Coronary artery (tissue), 2 donors: ENCODE results near the gene FERMT3.
"Not testable (repeated sequence)": the region's sequence is repeated elsewhere in the genome, so short reads cannot be mapped to it uniquely, and the experiment has no call there.

Experiments used
- DNase-seq: peaks from one replicate; pipeline ENCODE4 v3.0.0-alpha.2; 2017; ENCODE audit warnings: low spot score
- H3K27ac ChIP-seq, 2 donors: fragments of 200-600 bp; sonication (generic); one replicate each; pipeline ENCODE4 v1.5.1; 2016 to 2019
- H3K4me3 ChIP-seq: fragments of 200-600 bp; sonication (generic); 2 replicates; pipeline ENCODE4 v1.5.1; 2016; ENCODE audit warnings: mild to moderate bottlenecking, moderate library complexity
- TF ChIP-seq, protein P1 (sequence below): fragments of 200-600 bp; sonication (generic); IDR thresholded peaks from one replicate; pipeline ENCODE4 v1.5.1; 2019; ENCODE audit warnings: antibody characterized with exemption

The FERMT3 gene

DNA sequence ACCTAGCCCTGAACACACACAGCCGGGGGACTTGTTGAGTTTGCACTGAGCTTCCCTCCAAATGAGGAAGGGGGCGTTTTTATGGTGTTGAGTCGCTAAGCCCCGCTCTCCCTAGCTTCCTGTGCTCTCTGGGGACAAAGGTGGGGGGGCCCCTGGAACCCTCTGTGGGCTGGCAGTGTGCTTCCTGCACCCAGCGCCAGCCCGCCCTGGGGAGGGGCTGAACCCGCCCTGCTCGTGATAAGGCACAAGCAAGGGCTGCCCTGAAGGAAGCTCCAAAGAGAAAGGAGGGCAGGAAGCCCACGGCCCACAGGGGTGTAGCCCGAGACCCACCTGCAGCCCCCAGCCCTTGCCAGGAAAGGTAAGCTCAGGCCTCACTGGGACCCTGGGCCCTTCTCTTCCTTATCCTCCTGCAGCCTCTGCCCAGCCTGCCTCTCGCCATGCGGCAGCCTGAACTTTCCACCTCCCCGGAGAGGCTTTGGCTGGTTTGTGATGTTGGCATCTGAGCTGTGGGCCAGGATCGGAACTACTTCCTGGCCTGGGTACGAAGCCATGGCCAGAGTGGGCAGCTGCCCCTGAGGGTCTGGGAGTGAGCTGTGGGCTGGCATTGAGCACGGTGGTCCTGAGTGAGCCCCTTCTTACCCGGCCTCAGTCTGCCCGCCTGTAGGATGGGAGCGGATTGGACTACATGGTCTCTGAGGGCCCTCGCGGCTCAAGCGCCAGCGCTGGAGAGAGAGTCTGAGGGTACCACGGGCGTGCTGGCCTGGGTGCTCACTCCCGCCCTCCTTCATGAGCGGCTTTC lies at the start of gene FERMT3:
Gene FERMT3, plus strand, starts transcription at position 265 of the 799 bp plus-strand sequence. CDS start 644 bp downstream, outside the sequence.
- peak within 1 kb of the TSS; percentile 66 for H3K4me3 ChIP-seq
- peak within 1 kb of the TSS; percentile 49 to 88 for H3K27ac ChIP-seq
- TF ChIP-seq, protein P1, sequence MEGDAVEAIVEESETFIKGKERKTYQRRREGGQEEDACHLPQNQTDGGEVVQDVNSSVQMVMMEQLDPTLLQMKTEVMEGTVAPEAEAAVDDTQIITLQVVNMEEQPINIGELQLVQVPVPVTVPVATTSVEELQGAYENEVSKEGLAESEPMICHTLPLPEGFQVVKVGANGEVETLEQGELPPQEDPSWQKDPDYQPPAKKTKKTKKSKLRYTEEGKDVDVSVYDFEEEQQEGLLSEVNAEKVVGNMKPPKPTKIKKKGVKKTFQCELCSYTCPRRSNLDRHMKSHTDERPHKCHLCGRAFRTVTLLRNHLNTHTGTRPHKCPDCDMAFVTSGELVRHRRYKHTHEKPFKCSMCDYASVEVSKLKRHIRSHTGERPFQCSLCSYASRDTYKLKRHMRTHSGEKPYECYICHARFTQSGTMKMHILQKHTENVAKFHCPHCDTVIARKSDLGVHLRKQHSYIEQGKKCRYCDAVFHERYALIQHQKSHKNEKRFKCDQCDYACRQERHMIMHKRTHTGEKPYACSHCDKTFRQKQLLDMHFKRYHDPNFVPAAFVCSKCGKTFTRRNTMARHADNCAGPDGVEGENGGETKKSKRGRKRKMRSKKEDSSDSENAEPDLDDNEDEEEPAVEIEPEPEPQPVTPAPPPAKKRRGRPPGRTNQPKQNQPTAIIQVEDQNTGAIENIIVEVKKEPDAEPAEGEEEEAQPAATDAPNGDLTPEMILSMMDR = no peak
- DNase-seq = no peak

DNA sequence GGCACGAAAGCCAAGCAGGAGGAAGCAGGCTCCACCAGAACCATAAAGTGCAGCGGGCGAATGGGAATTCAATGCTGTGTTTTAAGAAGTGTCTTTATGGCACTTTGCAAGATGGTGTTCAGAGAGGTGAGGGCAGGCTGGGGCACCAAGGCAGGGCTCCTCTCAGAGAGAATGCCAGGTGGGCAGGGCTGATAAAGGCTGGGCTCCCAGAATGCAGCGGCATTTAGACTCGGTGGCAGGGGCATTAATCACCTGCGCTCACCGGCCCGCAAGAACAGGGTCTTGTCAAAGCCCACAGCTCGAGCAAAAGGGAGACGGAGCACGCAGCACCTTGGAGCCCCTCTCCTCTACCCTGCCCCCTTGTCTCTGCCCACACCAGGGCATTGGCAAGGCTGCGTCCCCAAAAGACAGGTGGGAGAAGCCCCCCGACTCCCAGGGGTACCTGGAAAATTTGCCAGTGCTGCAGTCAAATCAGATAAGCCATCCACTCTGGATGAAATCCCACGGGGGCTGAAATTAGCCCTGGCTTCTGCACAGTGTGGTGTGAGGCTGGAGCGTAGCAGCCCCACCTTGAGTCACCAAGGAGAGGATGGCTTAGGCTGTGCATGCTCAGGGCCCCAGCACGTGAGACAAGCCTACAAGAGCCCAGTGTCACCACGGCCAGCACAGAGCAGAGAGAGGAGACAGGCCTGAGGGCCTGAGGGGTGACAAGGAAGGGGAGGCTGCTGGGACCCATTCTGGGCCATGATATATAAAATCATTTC lies 48.7 kb upstream of the FERMT3 start:
- H3K27ac ChIP-seq = no peak overlapping the region
- TF ChIP-seq, protein P1 = no peak
- no peak overlapping the region for H3K4me3 ChIP-seq
- DNase-seq = no peak

DNA sequence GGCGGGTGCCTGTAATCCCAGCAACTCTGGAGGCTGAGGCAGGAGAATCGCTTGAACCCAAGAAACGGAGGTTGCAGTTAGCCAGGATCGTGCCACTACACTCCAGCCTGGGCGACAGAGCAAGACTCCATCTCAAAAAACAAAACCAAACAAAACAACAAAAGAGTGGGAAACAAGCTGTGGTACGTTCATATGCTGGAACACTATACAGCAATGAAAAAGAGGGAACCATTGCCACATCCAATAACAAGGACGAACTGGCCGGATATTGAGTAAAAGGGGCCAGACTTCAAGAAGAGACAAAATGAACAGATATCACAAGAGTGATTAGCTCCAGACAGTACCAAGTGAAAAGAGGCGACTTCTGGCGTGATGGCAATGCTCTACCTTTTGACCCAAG lies 45.5 kb upstream of the FERMT3 start:
- TF ChIP-seq, protein P1 = no peak

DNA sequence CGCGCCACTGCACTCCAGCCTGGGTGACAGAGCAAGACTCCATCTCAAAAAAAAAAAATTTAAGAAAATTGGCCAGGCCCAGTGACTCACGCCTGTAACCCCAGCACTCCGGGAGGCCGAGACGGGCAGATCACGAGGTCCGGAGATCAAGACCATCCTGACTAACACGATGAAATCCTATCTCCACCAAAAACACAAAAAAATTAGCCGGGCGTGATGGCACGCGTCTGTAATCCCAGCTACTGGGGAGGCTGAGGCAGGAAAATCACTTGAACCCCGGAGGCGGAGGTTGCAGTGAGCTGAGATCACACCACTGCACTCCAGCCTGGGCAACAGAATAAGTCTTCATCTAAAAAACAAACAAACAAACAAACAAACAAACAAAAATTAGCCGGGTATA lies 43.8 kb upstream of the FERMT3 start:
- DNase-seq, H3K4me3 ChIP-seq, H3K27ac ChIP-seq: not testable (repeated sequence)

More for the DNA sequence above, 45.5 kb upstream of the FERMT3 start:
- DNase-seq = no peak
- no peak overlapping the region for H3K27ac ChIP-seq
- no peak overlapping the region for H3K4me3 ChIP-seq

DNA sequence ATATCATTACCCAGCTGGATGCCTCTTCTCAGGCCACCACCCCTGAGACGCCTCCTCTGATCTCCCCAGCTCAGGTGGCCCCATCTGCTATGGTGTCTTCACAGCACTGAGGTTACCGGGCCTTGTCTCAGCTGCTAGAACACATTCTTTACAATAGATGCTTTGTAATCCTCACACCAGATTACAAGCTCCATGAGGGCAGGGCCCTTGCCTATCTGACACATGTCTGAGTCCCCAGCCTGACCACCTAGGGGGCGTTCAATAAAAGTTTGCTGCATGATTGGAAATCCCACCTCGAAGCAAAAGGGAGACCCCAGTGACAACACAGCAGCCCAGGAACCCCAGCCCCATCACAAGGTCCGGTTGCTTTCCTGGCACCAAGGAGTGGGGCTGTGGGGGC lies 42.6 kb upstream of the FERMT3 start:
- no peak overlapping the region for H3K27ac ChIP-seq
- H3K4me3 ChIP-seq = no peak overlapping the region
- TF ChIP-seq, protein P1 = no peak
- no peak for DNase-seq

DNA sequence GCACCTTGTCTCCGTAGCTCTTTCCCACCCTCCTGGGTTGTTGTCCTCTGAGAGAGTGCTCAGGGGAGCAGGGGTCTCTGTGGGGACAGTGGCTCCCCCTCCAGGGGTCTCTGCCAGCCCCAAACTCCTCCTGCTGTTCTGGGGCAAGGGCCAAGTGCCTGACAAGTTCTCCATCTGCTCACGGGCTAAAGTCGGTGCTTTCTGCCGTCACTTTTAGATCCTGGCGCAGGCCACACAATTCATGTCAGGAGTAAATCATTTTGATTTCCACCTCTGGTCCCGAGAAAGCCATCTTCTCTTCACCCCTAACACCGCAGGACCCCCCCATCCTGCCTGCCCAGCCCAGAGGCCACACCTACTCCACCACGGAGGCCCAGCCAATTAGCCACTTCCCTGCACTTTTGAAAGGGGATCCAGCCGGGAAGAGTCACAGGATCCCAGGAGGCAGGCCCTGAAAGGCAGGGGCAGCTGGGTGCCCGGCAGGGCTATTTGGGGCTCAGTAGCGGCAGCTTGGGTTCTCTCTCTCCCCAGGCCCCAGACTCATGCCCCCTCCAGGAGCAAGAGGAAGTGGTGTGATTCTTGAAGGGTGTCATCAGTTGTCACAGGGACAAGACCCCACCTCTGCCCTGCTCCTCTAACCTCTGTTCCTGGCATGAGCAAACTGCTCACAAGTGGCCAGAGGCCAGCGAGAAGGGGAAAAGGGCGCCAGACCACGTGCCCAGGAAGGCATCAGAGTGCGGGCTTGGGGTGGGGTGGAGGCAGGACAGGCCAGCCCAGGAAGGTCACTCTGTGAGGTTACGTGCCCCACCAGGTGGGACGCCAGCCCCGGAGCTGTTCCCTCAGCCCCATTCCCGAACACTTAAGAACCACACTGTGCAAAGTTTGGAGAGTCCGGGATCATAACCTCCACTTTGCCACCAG lies 41.9 kb upstream of the FERMT3 start:
- peak overlapping the region; percentile 94 for H3K4me3 ChIP-seq
- no peak for DNase-seq
- TF ChIP-seq, protein P1 = no peak
- peak overlapping the region in 1 of 2 donors; percentile 78 for H3K27ac ChIP-seq

DNA sequence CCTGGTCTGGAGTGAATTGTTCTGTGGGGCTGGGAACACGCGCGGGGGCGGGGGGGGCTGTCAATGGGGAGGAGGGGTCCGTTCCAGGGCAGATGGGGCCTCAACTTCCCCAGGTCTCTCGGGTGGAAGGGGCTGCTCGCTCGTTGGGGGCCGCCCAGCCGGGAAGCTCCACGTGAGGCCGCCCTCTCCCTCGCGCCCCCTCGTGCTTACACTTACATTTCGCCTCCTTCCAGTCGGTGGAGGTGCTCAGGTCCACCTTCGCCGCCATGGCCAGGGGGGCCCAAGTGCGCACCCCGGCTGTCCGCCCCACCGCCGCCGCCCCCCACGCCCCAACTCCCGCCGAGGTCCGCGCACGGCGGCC lies 41.1 kb upstream of the FERMT3 start:
- peak overlapping the region; percentile 94 for H3K4me3 ChIP-seq
- H3K27ac ChIP-seq = peak overlapping the region; percentile 25 to 78
- TF ChIP-seq, protein P1 = no peak
- no peak for DNase-seq
